ENCODE measurements around the gene GPD2.

GPD2 gene

GRCh38 chr2:156435396-156435717 lies 822 bp upstream of the GPD2 start:
- peak overlapping the region; percentile 72 for H3K4me3 ChIP-seq (ENCODE audit: low read depth, low read length)

GRCh38 chr2:156436497-156437085 lies 412 bp downstream of the GPD2 start:
- peak overlapping the region; percentile 72 for H3K4me3 ChIP-seq (ENCODE audit: low read depth, low read length)

DNA sequence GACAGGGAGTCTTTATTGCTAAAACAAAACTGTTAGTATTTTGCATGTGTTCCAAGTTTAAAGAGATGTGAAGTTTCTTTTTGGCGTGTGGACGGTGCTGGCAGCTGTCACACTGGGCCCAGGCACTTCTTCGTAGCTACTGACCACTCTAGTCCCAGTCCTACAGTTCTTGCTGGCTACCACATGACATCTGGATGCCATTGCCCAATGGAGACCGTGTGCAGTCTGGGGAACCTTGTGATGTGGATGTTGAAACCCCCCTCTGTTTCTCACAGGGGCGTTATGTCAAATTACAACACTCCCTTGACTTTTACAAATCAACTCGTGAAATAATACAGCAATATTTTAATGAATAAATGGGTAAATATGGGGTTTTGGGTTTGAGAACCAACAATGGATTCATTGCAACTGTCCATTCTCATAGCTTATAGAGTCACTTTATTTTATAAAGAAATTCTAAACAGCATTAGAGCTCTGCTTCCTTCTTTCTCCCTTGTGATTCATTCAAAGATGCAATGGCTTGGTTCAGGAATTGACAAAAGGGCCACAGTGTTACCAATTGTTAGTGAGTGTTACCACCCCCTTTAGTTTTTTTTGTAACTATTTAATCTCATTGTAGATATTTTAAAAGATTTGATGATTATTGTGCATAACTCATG lies 1.2 kb downstream of the GPD2 start:
- peak overlapping the region; percentile 72 for H3K4me3 ChIP-seq (ENCODE audit: low read depth, low read length)

DNA sequence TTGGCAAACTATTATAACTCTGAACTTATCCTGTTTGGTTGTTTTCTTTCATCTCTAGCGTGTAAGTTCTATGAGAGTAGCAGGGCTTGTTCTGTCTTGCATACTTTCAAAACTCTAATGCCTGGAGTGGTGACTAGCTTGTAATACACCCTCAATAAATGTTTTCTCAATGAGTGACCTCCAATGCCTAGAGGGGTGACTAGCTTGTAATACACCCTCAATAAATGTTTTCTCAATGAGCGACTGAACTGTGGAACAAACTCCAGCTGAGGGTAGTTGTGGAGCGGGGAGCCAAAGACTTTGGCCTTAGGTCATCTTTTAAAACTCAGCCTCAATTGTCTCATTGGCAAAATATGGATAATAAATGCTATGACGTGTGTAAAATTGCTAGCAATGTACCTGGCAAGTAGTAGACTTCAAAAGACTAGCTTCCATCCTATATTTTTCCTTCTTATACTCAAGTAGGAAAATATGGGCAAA lies 1.8 kb downstream of the GPD2 start:
- no peak overlapping the region for H3K4me3 ChIP-seq (ENCODE audit: low read depth, low read length)

GRCh38 chr2:156443089-156443488 lies 6.9 kb downstream of the GPD2 start:
- no peak overlapping the region for H3K4me3 ChIP-seq (ENCODE audit: low read depth, low read length)

DNA sequence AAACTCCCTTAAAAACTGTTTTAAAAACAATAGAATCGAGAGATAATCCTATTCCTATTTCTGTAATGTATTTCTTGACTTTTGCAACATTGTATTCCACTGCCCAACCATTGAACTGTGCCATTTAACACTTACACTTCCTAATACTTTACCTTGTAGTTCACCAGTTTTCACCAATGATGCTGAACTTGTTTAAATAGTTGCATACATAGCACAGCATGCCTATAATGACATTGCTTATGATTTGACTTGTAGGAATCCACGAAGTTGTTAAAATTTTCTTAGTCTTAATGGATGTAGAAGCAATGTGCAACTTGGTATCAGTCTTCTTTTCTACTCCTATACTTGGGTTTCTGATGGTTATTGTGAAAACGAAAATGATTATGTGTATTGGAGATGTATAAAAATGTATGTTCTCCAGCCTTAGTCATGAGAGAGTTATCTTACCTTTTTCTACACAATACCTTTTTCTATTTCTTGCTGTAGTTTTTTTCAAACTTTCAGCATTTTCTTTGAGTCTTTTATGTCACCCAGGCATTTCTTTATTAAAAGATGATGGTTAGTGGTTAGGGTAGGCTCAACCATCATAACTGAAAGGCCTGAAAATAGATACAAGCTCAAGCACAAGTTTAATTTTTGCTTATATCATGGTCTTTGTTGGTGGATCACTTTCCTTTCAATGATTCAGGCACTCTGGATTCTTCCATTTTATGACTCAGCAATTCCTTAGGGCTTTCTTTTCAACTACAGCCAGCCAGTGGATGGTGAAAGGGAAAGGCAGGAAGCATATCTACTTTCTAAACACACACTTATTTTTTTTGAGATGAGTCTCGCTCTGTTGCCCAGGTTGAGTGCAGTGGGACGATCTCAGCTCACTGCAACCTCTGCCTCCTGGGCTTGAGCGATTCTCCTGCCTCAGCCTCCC lies 9.4 kb downstream of the GPD2 start:
- H3K4me3 ChIP-seq (ENCODE audit: low read depth, low read length), result no peak overlapping the region

- no peak overlapping the region for H3K4me3 ChIP-seq (ENCODE audit: low read depth, low read length)
These were observed 11.6 kb downstream of the GPD2 start for GRCh38 chr2:156447761-156448160.

DNA sequence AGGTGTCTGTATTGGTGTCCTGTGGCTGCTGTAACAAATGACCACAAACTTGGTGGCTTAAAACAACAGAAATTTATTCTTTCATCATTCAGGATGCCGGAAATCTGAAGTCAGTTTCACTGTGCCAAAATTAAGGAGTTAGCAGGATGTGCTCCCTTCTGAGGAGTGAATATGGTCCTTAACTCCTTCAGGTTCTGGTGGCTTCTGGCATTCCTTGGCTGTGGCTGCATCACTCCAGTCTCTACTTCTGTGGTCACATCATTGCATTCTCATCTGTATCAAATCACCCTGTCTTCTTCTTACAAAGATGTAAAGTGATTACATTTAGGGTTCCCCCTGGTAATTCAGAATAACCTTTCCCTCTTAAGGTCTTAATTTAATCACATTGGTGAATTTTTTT lies 12.6 kb downstream of the GPD2 start:
- no peak overlapping the region for H3K4me3 ChIP-seq (ENCODE audit: low read depth, low read length)

GRCh38 chr2:156452971-156453370 lies 16.8 kb downstream of the GPD2 start:
- H3K4me3 ChIP-seq (ENCODE audit: low read depth, low read length), result no peak overlapping the region

DNA sequence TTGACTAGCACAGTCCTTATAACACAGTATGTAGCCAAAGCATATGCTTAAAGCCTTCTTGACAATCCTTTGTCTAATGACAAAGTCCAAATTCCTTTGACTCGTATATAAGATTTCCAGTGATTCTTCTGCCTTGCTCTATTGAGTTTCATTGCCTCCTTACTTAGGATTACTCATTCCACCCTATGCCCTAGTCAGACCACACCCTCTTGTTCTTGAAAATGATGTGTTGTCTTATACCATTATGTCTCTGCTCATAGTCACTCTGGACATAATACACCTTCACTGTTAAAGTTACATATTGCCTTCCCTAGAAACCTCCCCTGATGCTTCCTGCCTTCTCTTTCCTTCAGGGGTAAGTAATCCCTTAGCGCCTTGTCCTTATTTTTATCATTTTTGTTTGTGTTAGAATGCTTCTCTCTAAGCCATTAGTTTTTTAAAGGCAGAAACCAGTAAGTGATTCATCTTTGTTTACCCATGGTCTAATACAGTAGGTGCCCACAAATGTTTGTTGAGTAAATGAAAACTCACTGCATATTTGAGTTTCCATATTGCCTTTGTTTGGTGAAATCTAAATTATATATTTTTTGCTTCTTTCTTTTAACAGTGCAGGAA lies 19.3 kb downstream of the GPD2 start:
- no peak overlapping the region for H3K4me3 ChIP-seq (ENCODE audit: low read depth, low read length)

DNA sequence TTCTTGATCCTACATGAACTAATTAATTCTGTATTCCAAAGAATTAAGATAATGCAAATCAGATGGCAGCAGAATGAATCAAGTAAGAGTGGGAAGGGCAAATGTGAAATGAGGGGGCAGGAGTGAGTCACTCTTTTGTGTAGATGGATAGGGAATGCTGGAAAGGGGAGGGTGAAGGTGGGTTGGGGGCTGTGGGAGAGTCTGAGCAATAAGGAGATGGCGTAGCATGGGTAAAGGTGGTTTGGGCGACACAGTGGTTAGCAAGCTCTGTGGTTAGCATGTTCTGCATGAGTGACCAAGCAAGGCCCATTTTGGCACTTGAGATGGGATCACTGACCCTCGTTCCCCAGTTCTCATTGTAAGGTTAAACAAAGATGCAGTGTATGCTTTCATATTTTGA lies 20.4 kb downstream of the GPD2 start:
- no peak overlapping the region for H3K4me3 ChIP-seq (ENCODE audit: low read depth, low read length)

GRCh38 chr2:156457523-156458517 lies 21.6 kb downstream of the GPD2 start:
- H3K4me3 ChIP-seq (ENCODE audit: low read depth, low read length), result no peak overlapping the region

DNA sequence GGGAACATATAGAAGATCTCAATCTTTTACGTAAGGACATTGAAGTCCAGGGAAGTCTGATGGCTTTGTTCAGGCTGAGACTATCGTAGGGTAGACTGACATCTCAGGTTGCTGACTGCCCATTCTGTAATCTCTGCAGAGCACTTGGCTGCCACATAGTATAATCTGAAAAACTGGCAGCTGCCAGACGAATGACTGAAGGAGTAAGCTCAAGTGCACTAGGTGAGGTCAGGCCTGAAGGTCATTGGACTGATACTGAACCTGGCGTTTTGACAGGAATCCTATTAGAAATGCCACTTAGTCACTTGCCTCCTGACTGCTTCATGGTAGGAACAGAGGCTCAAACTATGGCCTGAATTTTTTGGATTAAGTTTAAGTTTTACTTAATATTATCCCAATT lies 23.5 kb downstream of the GPD2 start:
- H3K4me3 ChIP-seq (ENCODE audit: low read depth, low read length), result no peak overlapping the region

DNA sequence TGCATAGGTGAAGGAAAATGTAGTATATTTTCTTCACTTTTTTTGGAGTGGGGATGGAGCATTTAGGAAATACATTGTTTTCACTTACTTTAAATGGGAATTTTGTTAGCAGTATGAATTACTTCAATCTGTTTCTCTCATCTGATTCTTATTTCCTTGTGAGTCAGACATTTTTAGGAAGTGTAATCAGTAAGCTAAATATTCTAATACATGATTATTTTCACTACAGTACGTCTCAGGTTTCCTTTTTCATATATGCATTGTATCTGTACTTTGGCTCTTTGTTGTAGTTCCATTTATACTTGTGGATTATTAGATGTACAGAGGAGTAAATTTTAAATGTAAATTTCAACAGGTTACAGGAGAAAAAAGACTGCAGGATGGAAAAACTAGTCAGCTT lies 27.9 kb downstream of the GPD2 start:
- H3K4me3 ChIP-seq (ENCODE audit: low read depth, low read length), result no peak overlapping the region

DNA sequence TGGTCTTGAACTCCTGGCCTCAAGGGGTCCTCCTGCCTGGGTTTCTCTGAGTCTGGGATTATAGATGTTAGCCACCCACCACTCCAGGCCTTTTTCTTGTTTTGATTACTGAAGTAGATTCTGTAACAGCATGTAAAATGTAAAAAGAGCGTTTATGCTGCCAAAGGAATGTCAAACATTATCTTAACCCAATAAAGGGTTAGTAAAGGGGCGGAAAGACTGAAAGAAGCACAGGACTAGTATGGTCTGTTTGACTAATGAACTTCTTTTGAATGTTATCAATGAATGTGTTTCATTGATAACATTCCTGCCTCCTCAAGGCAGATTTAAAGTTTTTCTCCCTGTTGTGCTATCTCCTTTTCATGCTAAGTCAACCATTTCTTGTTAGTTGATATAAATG lies 29.4 kb downstream of the GPD2 start:
- H3K4me3 ChIP-seq (ENCODE audit: low read depth, low read length), result no peak overlapping the region

- H3K4me3 ChIP-seq (ENCODE audit: low read depth, low read length), result no peak overlapping the region
These were observed 30.7 kb downstream of the GPD2 start for GRCh38 chr2:156466739-156467405.

GRCh38 chr2:156470975-156471583 lies 34.9 kb downstream of the GPD2 start:
- H3K4me3 ChIP-seq (ENCODE audit: low read depth, low read length), result no peak overlapping the region

DNA sequence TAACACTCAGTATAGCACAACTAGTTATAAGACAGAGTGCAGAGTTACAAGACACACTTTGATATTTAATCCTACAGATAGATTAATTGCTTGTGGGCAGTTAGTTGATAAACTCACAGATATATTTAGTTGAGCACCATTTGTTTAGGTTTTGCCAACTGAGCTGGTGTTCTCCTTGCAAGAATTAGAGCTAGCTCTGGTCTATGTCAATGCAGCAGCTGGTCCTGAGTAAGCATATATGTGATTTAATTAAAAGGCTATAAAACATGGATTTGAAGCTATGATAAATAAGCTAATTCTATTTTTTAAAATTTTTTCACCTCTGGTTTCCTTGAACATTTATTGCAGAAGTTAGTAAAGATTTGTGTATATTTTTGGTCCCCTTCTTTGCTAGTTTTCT lies 35.6 kb downstream of the GPD2 start:
- no peak overlapping the region for H3K4me3 ChIP-seq (ENCODE audit: low read depth, low read length)

- H3K4me3 ChIP-seq (ENCODE audit: low read depth, low read length), result no peak overlapping the region
These were observed 36.5 kb downstream of the GPD2 start for GRCh38 chr2:156472686-156473085.
